KMS-11 (cell line): ENCODE measurements around the gene SSR1.

Experiments
- H2AFZ ChIP-seq: fragments of 200-600 bp; sonication (generic); 2 replicates; pipeline ENCODE4 v1.6.1; 2016; ENCODE audit warnings: antibody characterized with exemption, mixed run types, low read depth
- H3K27ac ChIP-seq: fragments of 200-600 bp; sonication (generic); 2 replicates; pipeline ENCODE4 v1.6.1; 2016; ENCODE audit warnings: mild to moderate bottlenecking, mixed run types
- H3K27me3 ChIP-seq: fragments of 200-600 bp; sonication (generic); 2 replicates; pipeline ENCODE4 v1.6.1; 2017; ENCODE audit warnings: mild to moderate bottlenecking, low read depth, mixed run types, moderate library complexity; ENCODE audit not compliant: insufficient read depth
- H3K36me3 ChIP-seq: fragments of 200-600 bp; sonication (generic); 2 replicates; pipeline ENCODE4 v1.6.1; 2017; ENCODE audit warnings: mild to moderate bottlenecking, mixed run types; ENCODE audit not compliant: insufficient read depth
- H3K4me1 ChIP-seq: fragments of 200-600 bp; sonication (generic); 2 replicates; pipeline ENCODE4 v1.6.1; 2016; ENCODE audit warnings: mild to moderate bottlenecking, low read depth, mixed run types; ENCODE audit not compliant: poor library complexity, severe bottlenecking
- H3K4me2 ChIP-seq: fragments of 200-600 bp; sonication (generic); 2 replicates; pipeline ENCODE4 v1.7.0; 2016; ENCODE audit warnings: mild to moderate bottlenecking, mixed run types
- H3K4me3 ChIP-seq: fragments of 200-600 bp; sonication (generic); IDR thresholded peaks from 2 replicates; pipeline ENCODE4 v1.6.1; 2017; ENCODE audit warnings: low read depth, low read length, mixed read lengths; ENCODE audit not compliant: insufficient read depth
- H3K79me2 ChIP-seq: fragments of 200-600 bp; sonication (generic); 2 replicates; pipeline ENCODE4 v1.6.1; 2016; ENCODE audit warnings: low read depth, mixed run types; ENCODE audit not compliant: insufficient read depth
- H3K9ac ChIP-seq: fragments of 200-600 bp; sonication (generic); 2 replicates; pipeline ENCODE4 v1.6.1; 2016; ENCODE audit warnings: mild to moderate bottlenecking, mixed run types
- H4K20me1 ChIP-seq: fragments of 200-600 bp; sonication (generic); 2 replicates; pipeline ENCODE4 v1.6.1; 2016; ENCODE audit warnings: mild to moderate bottlenecking, mixed run types; ENCODE audit not compliant: insufficient read depth
- TF ChIP-seq, protein P1 (sequence below): fragments of 200-600 bp; sonication (generic); conservative IDR thresholded peaks from 2 replicates; pipeline ENCODE4 v1.6.1; 2017; ENCODE audit warnings: low read depth, mild to moderate bottlenecking, antibody characterized with exemption, low read length, moderate library complexity, mixed read lengths

SSR1 gene

DNA sequence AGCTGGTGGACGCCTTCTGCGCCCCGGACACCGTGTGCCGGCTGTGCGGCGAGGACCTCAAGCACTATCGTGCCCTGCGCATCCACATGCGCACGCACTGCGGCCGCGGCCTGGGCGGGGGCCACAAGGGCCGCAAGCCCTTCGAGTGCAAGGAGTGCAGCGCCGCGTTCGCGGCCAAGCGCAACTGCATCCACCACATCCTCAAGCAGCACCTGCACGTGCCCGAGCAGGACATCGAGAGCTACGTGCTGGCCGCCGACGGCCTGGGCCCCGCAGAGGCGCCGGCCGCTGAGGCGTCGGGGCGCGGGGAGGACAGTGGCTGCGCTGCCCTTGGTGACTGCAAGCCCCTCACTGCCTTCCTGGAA is 82.7 kb downstream of the SSR1 start:
- Histone ChIP-seq H3K36me3 (no peaks in the 10 kb centered on the region), H3K27me3 (no peaks in the 10 kb centered on the region), H3K79me2 (no peaks in the 10 kb centered on the region), H3K4me2 (no peak overlapping the region), H3K9ac (no peak overlapping the region), H2AFZ (no peak overlapping the region), H3K4me1 (peaks cover 16% of the 10 kb centered on the region), H3K4me3 (no peak overlapping the region), H3K27ac (no peak overlapping the region), H4K20me1 (no peaks in the 10 kb centered on the region)
- TF ChIP-seq, protein P1, sequence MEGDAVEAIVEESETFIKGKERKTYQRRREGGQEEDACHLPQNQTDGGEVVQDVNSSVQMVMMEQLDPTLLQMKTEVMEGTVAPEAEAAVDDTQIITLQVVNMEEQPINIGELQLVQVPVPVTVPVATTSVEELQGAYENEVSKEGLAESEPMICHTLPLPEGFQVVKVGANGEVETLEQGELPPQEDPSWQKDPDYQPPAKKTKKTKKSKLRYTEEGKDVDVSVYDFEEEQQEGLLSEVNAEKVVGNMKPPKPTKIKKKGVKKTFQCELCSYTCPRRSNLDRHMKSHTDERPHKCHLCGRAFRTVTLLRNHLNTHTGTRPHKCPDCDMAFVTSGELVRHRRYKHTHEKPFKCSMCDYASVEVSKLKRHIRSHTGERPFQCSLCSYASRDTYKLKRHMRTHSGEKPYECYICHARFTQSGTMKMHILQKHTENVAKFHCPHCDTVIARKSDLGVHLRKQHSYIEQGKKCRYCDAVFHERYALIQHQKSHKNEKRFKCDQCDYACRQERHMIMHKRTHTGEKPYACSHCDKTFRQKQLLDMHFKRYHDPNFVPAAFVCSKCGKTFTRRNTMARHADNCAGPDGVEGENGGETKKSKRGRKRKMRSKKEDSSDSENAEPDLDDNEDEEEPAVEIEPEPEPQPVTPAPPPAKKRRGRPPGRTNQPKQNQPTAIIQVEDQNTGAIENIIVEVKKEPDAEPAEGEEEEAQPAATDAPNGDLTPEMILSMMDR = no peak

DNA sequence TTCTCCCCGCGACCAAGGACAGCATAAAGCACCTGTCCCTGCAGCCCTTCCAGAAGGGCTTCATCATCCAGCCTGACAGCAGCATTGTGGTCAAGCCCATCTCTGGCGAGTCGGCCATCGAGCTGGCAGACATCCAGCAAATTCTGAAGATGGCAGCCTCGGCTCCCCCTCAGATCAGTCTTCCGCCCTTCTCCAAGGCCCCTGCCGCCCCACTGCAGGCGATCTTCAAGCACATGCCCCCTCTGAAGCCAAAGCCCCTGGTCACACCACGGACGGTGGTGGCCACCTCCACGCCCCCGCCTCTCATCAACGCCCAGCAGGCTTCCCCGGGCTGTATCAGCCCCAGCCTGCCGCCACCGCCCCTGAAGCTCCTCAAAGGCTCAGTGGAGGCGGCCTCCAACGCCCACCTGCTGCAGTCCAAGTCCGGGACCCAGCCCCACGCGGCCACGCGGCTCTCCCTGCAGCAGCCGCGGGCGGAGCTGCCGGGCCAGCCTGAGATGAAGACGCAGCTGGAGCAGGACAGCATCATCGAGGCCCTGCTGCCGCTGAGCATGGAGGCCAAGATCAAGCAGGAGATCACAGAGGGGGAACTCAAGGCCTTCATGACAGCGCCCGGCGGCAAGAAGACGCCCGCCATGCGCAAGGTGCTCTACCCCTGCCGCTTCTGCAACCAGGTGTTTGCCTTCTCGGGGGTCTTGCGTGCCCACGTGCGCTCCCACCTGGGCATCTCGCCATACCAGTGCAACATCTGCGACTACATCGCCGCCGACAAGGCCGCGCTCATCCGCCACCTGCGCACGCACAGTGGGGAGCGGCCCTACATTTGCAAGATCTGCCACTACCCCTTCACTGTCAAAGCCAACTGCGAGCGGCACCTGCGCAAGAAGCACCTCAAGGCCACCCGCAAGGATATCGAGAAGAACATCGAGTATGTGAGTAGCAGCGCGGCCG is 83.3 kb downstream of the SSR1 start:
- no peaks in the 10 kb centered on the region for H3K36me3 ChIP-seq
- H3K4me3 ChIP-seq = no peak overlapping the region
- peaks cover 16% of the 10 kb centered on the region for H3K4me1 ChIP-seq
- no peak overlapping the region for H3K27ac ChIP-seq
- H3K9ac ChIP-seq = no peak overlapping the region
- no peaks in the 10 kb centered on the region for H3K79me2 ChIP-seq
- TF ChIP-seq, protein P1 = no peak
- H3K4me2 ChIP-seq = no peak overlapping the region
- H4K20me1 ChIP-seq = no peaks in the 10 kb centered on the region
- H2AFZ ChIP-seq = no peak overlapping the region
- H3K27me3 ChIP-seq = no peaks in the 10 kb centered on the region

DNA sequence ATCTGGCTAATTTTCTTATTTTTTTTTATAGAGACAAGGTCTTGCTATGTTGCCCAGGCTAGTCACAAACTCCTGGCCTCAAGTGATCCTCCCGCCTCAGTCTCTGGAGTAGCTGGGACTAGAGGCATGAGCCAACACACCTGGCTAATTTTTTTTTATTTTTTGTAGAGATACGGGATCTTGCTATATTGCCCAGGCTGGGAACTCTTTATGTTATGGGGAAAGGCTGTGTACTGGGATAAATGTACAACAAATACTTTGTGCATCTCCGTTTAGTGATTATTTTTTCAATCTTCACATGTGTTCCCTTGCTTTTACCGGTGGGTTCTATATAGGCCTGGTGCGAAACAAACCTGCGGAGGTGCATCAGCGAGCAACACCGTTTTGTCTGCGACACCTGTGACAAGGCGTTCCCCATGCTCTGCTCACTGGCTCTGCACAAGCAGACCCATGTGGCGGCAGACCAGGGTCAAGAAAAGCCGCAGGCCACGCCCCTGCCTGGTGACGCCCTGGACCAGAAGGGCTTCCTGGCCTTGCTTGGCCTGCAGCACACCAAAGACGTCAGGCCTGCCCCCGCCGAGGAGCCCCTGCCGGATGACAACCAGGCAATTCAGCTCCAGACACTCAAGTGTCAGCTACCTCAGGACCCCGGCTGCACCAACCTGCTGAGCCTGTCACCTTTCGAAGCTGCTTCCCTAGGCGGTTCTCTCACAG is 84.2 kb downstream of the SSR1 start:
- no peak overlapping the region for H3K9ac ChIP-seq
- no peaks in the 10 kb centered on the region for H4K20me1 ChIP-seq
- H2AFZ ChIP-seq = no peak overlapping the region
- H3K79me2 ChIP-seq = no peaks in the 10 kb centered on the region
- no peak overlapping the region for H3K4me2 ChIP-seq
- no peaks in the 10 kb centered on the region for H3K27me3 ChIP-seq
- no peak overlapping the region for H3K4me3 ChIP-seq
- TF ChIP-seq, protein P1 = no peak
- H3K36me3 ChIP-seq = no peaks in the 10 kb centered on the region
- H3K4me1 ChIP-seq = peaks cover 16% of the 10 kb centered on the region
- no peak overlapping the region for H3K27ac ChIP-seq

DNA sequence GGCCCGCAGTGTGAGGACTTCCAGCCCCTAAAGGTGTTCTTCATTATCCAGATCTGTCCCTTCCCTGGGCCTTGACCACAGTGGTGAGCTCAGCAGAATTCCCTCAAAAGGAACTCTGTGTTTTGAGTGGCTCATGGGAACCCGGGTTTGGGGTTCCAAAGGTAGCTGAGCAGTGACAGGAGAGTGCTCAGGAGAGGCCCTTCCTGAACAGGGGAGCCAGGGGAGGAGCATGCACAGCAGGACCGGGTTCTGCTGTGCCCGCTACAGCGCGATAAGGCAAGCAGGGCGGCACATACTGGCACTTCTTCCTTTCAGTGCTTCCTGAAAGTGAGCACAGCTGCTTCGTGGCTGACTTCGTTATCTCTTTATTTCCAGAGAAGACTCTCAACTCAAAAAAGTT is 88.3 kb downstream of the SSR1 start:
- Histone ChIP-seq H3K4me2 (no peak overlapping the region), H3K27me3 (no peaks in the 10 kb centered on the region), H2AFZ (no peak overlapping the region), H3K79me2 (no peaks in the 10 kb centered on the region), H4K20me1 (no peaks in the 10 kb centered on the region), H3K4me1 (no peaks in the 10 kb centered on the region), H3K9ac (no peak overlapping the region), H3K4me3 (no peak overlapping the region), H3K27ac (no peak overlapping the region), H3K36me3 (no peaks in the 10 kb centered on the region)
- TF ChIP-seq, protein P1 = no peak
